HPDE6-E6E7 (cell line): ENCODE data around the gene TMEM106A.
"Not testable (repeated sequence)": the region's sequence is repeated elsewhere in the genome, so short reads cannot be mapped to it uniquely, and the experiment has no call there.

ENCODE experiments used
- DNase-seq: peaks from one replicate; pipeline ENCODE4 v3.0.0; 2011; ENCODE audit warnings: missing footprints; ENCODE audit errors: extremely low spot score

The TMEM106A gene, protein sequence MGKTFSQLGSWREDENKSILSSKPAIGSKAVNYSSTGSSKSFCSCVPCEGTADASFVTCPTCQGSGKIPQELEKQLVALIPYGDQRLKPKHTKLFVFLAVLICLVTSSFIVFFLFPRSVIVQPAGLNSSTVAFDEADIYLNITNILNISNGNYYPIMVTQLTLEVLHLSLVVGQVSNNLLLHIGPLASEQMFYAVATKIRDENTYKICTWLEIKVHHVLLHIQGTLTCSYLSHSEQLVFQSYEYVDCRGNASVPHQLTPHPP

GRCh38 chr17:43211480-43212402 lies at the start of gene TMEM106A:
Gene TMEM106A, plus strand, starts transcription at chr17:43211875. Its CDS starts 1,167 bp downstream, at chr17:43213042.
- peak; percentile 88 for DNase-seq

GRCh38 chr17:43165971-43166370 lies 45.7 kb upstream of the TMEM106A start:
- DNase-seq: not testable (repeated sequence)

DNA sequence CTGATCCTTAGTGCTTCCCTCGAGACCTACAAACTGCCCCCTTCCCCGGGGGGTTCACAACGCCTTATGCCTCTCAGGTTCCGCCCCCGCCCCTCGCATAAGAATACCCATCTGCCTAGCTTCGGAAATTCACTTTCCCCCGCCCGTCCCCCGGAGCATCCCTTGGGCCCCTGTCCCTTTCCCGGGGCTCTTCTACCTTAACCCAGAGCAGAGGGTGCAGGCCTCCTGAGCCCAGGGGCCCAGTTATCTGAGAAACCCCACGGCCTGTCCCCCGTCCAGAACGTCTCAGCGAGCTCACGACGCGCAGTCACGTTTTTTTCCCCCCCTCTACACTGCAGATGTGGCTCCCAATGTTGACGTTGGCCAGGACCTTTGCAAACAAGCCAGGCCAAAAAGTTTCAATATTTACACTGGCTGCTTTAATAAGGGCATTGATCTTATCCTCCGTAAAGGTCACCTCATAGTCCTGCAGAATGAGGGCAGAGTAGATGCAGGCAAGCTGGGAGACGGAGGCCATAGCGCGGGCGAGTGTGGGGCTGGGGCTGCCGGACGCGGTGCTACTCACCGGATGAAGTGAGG lies 42.0 kb upstream of the TMEM106A start:
- peak; percentile 15 for DNase-seq

GRCh38 chr17:43170140-43170765 lies 41.4 kb upstream of the TMEM106A start:
- DNase-seq: peak; percentile 97

- DNase-seq: peak; percentile 93
Observed at GRCh38 chr17:43170766-43171585, 40.7 kb upstream of the TMEM106A start, which contains the start of gene NBR1. Gene NBR1, plus strand, starts transcription at chr17:43171214. Its CDS starts 4,586 bp downstream, at chr17:43175800.

- peak; percentile 39 for DNase-seq
Observed at GRCh38 chr17:43171586-43172487, 39.8 kb upstream of the TMEM106A start.

- no peak for DNase-seq
Observed at GRCh38 chr17:43175213-43176118, 36.2 kb upstream of the TMEM106A start.

GRCh38 chr17:43176119-43176570 lies 35.5 kb upstream of the TMEM106A start:
- DNase-seq: no peak

DNA sequence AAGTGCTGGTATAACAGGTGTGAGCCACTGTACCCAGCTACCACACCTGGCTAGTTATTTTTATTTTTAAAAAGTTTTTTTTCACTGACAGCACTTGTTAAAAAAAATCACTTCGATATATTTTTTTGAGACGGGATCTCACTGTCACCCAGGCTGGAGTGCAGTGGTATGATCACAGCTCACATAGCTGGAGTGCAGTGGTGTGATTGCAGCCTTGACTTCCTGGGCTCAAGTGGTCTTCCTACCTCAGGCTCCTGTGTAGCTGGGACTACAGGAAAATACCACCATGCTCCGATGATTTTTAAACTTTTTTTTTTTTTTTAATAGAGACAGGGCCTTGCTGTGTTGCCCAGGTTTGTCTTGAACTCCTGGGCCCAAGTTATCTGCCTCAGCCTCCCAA lies 27.8 kb upstream of the TMEM106A start:
- no peak for DNase-seq

DNA sequence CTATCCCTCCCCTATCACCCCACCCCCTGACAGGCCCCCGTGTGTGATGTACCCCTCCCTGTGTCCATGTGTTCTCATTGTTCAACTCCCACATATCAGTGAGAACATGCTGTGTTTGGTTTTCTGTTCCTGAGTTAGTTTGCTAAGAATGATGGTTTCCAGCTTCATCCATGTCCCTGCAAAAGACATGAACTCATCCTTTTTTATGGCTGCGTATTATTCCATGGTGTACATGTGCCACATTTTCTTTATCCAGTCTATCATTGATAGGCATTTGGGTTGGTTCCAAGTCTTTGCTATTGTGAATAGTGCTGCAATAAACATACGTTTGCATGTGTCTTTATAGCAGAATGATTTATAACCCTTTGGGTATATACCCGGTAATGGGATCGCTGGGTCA lies 25.0 kb upstream of the TMEM106A start:
- DNase-seq: not testable (repeated sequence)

GRCh38 chr17:43193251-43193650 lies 18.4 kb upstream of the TMEM106A start:
- no peak for DNase-seq

GRCh38 chr17:43199633-43200032 lies 12.0 kb upstream of the TMEM106A start:
- no peak for DNase-seq

DNA sequence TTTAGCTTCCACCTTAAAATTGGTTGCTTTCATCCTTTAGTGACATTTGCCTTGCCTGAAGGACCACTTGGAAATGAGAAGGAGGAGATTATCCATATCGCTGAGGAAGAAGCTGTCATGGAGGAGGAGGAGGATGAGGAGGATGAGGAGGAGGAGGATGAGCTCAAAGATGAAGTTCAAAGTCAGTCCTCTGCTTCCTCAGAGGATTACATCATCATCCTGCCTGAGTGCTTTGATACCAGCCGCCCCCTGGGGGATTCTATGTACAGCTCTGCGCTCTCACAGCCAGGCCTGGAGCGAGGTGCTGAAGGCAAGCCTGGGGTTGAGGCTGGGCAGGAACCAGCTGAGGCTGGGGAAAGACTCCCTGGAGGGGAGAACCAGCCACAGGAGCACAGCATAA lies 11.5 kb upstream of the TMEM106A start:
- DNase-seq: no peak

GRCh38 chr17:43203013-43203412 lies 8.7 kb upstream of the TMEM106A start:
- not testable (repeated sequence) for DNase-seq

DNA sequence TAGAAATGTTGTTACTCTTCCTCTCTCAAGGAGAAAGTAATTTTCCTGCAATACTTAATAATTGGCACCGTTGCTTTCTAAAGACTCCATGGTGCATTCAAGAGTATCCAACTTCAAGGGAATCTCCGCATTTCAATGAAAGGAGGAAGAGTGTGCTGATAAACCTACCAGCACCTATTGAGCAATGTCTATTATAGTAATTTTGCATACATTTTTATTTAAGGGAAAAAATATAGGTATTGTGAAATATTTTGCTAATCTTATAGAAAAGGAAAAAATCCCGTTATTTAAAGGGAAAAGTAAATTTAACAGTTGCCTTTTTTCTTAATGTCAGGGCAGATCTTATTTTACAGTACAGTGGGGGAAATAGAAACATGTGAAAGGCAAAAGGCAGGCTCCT lies 1.1 kb upstream of the TMEM106A start:
- no peak for DNase-seq

GRCh38 chr17:43211123-43211479 lies 574 bp upstream of the TMEM106A start:
- DNase-seq: no peak

- no peak for DNase-seq
Observed at GRCh38 chr17:43212641-43213490, 1.2 kb downstream of the TMEM106A start.

- DNase-seq: no peak
Observed at GRCh38 chr17:43213545-43213944, 1.9 kb downstream of the TMEM106A start.
